Heart right ventricle (tissue), 16 donors: Measurements from ENCODE around the gene FBLN2. TPM values are rescaled to one million over a fixed set of nuclear protein-coding genes. Genes with fewer than 3 reads are reported as not detected.
A peak's percentile ranks its signal among the peaks of the same experiment; 100 is the strongest.

Experiments used
- ATAC-seq, 8 donors: fragments of 200-7000 bp; cut with Tn5 transposase; one replicate each; pipeline ENCODE4 v1.9.1; 2020; ENCODE audit warnings: mild to moderate bottlenecking in 8 of 8, moderate library complexity in 8 of 8, moderate number of reproducible peaks in 1 of 8
- DNase-seq, 2 donors: peaks; one replicate each; pipeline ENCODE4 v3.0.0-alpha.2; 2020
- H3K27ac ChIP-seq, 10 donors: fragments of 200-600 bp; sonication (generic) in 2 of 10; one replicate each; pipeline versions ENCODE4 v1.5.0 to v1.8.0; 2020 to 2022; ENCODE audit warnings: mild to moderate bottlenecking in 3 of 10
- H3K27me3 ChIP-seq, 7 donors: fragments of 200-600 bp; one replicate each; pipeline ENCODE4 v1.8.0; 2021 to 2022; ENCODE audit warnings: mild to moderate bottlenecking in 2 of 7
- H3K36me3 ChIP-seq, 9 donors: fragments of 200-600 bp; sonication (generic) in 1 of 9; one replicate each; pipeline versions ENCODE4 v1.5.0 to v1.8.0; 2020 to 2022; ENCODE audit warnings: mild to moderate bottlenecking in 2 of 9
- H3K4me1 ChIP-seq, 9 donors: fragments of 200-600 bp; sonication (generic) in 1 of 9; one replicate each; pipeline versions ENCODE4 v1.5.0 to v1.8.0; 2020 to 2022; ENCODE audit warnings: mild to moderate bottlenecking in 4 of 9
- H3K4me3 ChIP-seq, 10 donors: fragments of 200-600 bp; sonication (generic) in 2 of 10; one replicate each; pipeline versions ENCODE4 v1.5.0 to v1.8.0; 2020 to 2022; ENCODE audit warnings: mild to moderate bottlenecking in 7 of 10, moderate library complexity in 2 of 10
- H3K9me3 ChIP-seq, 11 donors: fragments of 200-600 bp in 10 of 11; sonication (generic) in 2 of 11; one replicate each; pipeline versions ENCODE4 v1.5.0 to v1.8.0; 2013 to 2022; ENCODE audit warnings: mild to moderate bottlenecking in 2 of 11, control low read depth in 1 of 11, moderate library complexity in 1 of 11
- WGBS, 2 donors: extraction: QIAGEN DNeasy Blood & Tissue Kit; methylation state at CpG; one replicate each; pipeline ENCODE4 v1.1.7; 2013; ENCODE audit warnings: inconsistent platforms in 1 of 2; 5-methylcytosine and 5-hydroxymethylcytosine counted together
- intact Hi-C, 10 donors: fragments of 100-400 bp; cut with DNase I; formaldehyde crosslinking; loops; one replicate each; pipeline versions ENCODE4 v1.11.1 to v1.14.2; 2022
- polyA plus RNA-seq, 2 donors: library from polyadenylated mRNA; stranded (reverse); fragments of 200-250 nt; gene quantifications; one replicate each; pipeline ENCODE4 v1.2.3, GENCODE V29; 2013
- total RNA-seq, 10 donors: library from RNA; stranded (reverse); fragmentation: NEBNext Ultra II Directional in 3 of 10; extraction: Animal tissue kit (Norgen Biotek cat#: 25700) in 3 of 10; gene quantifications; one replicate each; pipeline versions ENCODE4 v1.2.1 to v1.2.4, GENCODE V29; 2021 to 2023
- TF ChIP-seq, protein P1 (sequence below), 9 donors: fragments of 200-600 bp; sonication (generic) in 2 of 9; IDR thresholded peaks; one replicate each; pipeline versions ENCODE4 v1.5.0 to v1.8.0; 2021 to 2022; ENCODE audit warnings: antibody characterized with exemption in 9 of 9, mild to moderate bottlenecking in 5 of 9, moderate library complexity in 1 of 9
- donor health status: Arrhythmogenic right ventricular cardiomyopathy.
- donor health status: ischemic (EF 13 %, LVEDD 7.1; RV severe dilation, severe dysfunction).
- donor health status: healthy with polysubstance abuse.
- donor health status: DM: no; HTN: yes; CAD: no.
- donor health status: DM: no; HTN: no; CAD: no.
- donor health status: ischemic (EF 25% LVEDD 6.9; RV normal size, moderate dysfunction).
- donor health status: ischemic (EF 25% LVEDD 5.7; RV mildly dilated, moderate dysfunction).
- donor health status: healthy.
- donor health status: DM: yes; HTN: yes; CAD: no.
- donor health status: Ischemic cardiomyopathy.
- donor health status: ischemic (EF 35%, LVEDD 5.7; RV mildly dilated, moderate dysfunction).
- donor health status: nonischemic (EF 11% LVEDD 7.7; RV severe dilation, severe dysfunction).
- donor health status: DM: yes; HTN: yes; CAD: no.
- donor health status: PGD.
- donor health status: ischemic (EF 29% LVEDD 5.4; RV normal size, mild dysfunction).
- donor health status: nonischemic (EF 23%, LVEDD 6.1; RV moderate dilation, normal function).

Gene FBLN2
- total and polyA plus RNA-seq, 12 donors = 20.7 to 78.9 (median 47.0) TPM

DNA sequence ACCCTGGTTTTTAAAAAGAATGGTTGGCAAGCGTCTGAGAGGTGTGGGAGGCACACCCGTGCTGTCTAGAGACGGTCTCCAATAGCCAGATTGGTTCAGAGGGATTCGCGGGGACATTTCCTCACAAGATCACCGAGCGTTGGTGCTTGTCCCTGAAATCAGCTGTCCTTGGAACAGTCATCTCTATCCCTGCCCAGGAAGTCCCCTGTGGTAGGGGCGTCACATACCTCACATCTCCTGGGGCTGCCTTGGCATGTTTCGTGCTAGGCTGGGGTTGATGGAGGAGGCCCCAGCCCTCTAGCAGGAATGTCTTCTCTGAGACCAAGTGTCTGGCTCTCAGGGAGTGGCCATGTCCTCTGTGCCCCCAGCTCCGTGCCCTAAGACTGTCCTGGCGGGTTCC, 6.8 kb downstream of the FBLN2 start:
- H3K9me3 ChIP-seq = no peaks in the 10 kb centered on the region
- WGBS, 2 donors = 66 to 72% methylated on average over 11 of the region's 11 CpGs
- H3K4me3 ChIP-seq = no peak overlapping the region
- H3K27ac ChIP-seq = peak overlapping the region in 6 of 10 donors; percentile 16 to 67 (median 42)
- intact Hi-C loops = no loop called here
- ATAC-seq (no peak), DNase-seq (no peak)
- H3K27me3 ChIP-seq = peaks cover 0 to 18% (median 0%) of the 10 kb centered on the region in 7 donors
- H3K4me1 ChIP-seq = peaks cover 2 to 82% (median 16%) of the 10 kb centered on the region in 9 donors
- no peaks in the 10 kb centered on the region for H3K36me3 ChIP-seq
- TF ChIP-seq, protein P1, sequence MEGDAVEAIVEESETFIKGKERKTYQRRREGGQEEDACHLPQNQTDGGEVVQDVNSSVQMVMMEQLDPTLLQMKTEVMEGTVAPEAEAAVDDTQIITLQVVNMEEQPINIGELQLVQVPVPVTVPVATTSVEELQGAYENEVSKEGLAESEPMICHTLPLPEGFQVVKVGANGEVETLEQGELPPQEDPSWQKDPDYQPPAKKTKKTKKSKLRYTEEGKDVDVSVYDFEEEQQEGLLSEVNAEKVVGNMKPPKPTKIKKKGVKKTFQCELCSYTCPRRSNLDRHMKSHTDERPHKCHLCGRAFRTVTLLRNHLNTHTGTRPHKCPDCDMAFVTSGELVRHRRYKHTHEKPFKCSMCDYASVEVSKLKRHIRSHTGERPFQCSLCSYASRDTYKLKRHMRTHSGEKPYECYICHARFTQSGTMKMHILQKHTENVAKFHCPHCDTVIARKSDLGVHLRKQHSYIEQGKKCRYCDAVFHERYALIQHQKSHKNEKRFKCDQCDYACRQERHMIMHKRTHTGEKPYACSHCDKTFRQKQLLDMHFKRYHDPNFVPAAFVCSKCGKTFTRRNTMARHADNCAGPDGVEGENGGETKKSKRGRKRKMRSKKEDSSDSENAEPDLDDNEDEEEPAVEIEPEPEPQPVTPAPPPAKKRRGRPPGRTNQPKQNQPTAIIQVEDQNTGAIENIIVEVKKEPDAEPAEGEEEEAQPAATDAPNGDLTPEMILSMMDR (IDR thresholded peaks at IDR 0.05) = no peak

DNA sequence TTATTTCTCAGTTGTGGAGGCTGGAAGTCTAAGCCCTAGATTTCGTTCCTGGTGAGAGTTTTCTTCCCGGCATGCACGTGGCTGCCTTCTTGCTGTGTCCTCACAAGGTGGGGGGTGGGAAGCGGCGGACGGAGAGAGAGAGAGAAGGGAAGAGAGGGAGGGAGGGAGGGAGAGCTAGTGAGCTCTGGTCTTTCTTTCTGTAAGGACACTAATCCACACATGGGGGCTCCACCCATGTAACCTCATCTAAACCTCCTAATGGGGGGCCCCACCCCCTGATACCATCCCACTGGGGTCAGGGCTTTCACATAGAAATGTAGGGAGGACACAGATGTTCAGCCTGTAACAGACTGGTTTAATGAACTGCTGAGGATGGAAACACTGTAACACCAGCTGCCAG, 7.3 kb downstream of the FBLN2 start:
- peaks cover 2 to 81% (median 16%) of the 10 kb centered on the region in 9 donors for H3K4me1 ChIP-seq
- H3K36me3 ChIP-seq = no peaks in the 10 kb centered on the region
- ATAC-seq = peak in 1 of 8 donors; percentile 3
- TF ChIP-seq, protein P1 (IDR thresholded peaks at IDR 0.05) = no peak
- H3K4me3 ChIP-seq = no peak overlapping the region
- no peaks in the 10 kb centered on the region for H3K9me3 ChIP-seq
- H3K27me3 ChIP-seq = peaks cover 0 to 18% (median 0%) of the 10 kb centered on the region in 7 donors
- WGBS, 2 donors = 41 to 43% methylated on average over 6 of the region's 6 CpGs
- no peak for DNase-seq
- intact Hi-C loops = no loop called here
- H3K27ac ChIP-seq = peak overlapping the region in 7 of 10 donors; percentile 10 to 67 (median 41)

DNA sequence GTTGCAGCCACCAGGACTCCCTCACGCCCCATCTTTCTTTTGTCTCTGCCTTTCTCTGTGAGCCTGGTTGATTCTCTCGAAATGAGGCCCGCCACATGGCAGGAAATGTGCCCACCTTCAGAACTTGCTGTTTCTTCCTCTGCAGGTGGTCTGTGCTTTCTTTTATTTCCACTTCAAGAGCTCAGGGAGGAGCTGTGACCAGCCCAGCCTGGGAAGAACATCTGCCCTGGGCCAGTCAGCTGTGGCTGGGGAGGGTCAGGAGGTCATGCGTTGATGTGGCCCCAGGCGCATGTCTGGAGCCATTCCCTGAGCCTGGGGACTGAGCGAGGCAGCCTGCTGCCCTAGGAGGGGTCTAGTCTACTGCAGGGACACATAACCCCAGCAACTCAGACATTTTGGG, 8.0 kb downstream of the FBLN2 start:
- WGBS, 2 donors = 88 to 93% methylated on average over 6 of the region's 6 CpGs
- Histone ChIP-seq H3K27ac (peak overlapping the region in 5 of 10 donors; percentile 29 to 67 (median 44)), H3K4me3 (no peak overlapping the region), H3K27me3 (peaks cover 0 to 16% (median 0%) of the 10 kb centered on the region in 7 donors), H3K9me3 (no peaks in the 10 kb centered on the region), H3K36me3 (no peaks in the 10 kb centered on the region), H3K4me1 (peaks cover 4 to 83% (median 16%) of the 10 kb centered on the region in 9 donors)
- TF ChIP-seq, protein P1 (IDR thresholded peaks at IDR 0.05) = no peak
- no peak for DNase-seq
- intact Hi-C loops = no loop called here
- no peak for ATAC-seq

DNA sequence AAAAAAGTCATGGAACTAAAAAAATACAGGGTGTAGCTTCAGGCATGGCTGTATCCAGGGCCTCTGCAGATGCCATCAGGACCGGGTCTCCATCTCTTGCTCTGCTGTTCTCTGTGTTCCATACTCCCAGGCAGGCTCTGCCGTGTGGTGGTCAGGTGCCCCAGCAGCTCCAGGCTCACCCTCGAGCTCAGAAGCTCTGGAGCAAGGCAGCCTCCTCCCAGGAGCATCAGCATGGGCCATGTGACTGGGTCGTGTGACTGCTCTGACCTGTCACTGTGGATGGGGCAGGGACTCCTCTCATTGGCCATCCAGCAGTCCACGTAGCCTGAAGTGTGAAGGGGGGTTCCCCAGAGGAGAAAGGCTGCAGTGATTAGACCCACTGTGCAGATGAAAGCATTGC, 8.5 kb downstream of the FBLN2 start:
- 72 to 76% methylated on average over 5 of the region's 5 CpGs for WGBS, 2 donors
- no peak for ATAC-seq
- H3K9me3 ChIP-seq = no peaks in the 10 kb centered on the region
- H3K27ac ChIP-seq = peak overlapping the region in 4 of 10 donors; percentile 9 to 67 (median 40)
- no peak for DNase-seq
- intact Hi-C loops = no loop called here
- H3K36me3 ChIP-seq = no peaks in the 10 kb centered on the region
- TF ChIP-seq, protein P1 (IDR thresholded peaks at IDR 0.05) = no peak
- no peak overlapping the region for H3K4me3 ChIP-seq
- peaks cover 0 to 12% (median 0%) of the 10 kb centered on the region in 7 donors for H3K27me3 ChIP-seq
- H3K4me1 ChIP-seq = peaks cover 4 to 83% (median 19%) of the 10 kb centered on the region in 9 donors
